Measurements from ENCODE around the gene JAKMIP2. TPM values are rescaled to one million over a fixed set of nuclear protein-coding genes. Genes with fewer than 3 reads are reported as not detected.

JAKMIP2 gene
- total RNA-seq, 1 donor from 2014 or later, result 2.0 TPM

GRCh38 chr5:147690595-147690994 is 91.9 kb downstream of the JAKMIP2 start:
- TF ChIP-seq, protein P1, sequence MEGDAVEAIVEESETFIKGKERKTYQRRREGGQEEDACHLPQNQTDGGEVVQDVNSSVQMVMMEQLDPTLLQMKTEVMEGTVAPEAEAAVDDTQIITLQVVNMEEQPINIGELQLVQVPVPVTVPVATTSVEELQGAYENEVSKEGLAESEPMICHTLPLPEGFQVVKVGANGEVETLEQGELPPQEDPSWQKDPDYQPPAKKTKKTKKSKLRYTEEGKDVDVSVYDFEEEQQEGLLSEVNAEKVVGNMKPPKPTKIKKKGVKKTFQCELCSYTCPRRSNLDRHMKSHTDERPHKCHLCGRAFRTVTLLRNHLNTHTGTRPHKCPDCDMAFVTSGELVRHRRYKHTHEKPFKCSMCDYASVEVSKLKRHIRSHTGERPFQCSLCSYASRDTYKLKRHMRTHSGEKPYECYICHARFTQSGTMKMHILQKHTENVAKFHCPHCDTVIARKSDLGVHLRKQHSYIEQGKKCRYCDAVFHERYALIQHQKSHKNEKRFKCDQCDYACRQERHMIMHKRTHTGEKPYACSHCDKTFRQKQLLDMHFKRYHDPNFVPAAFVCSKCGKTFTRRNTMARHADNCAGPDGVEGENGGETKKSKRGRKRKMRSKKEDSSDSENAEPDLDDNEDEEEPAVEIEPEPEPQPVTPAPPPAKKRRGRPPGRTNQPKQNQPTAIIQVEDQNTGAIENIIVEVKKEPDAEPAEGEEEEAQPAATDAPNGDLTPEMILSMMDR (IDR thresholded peaks at IDR 0.05), result no peak
- H3K4me3 Mint-ChIP-seq, result no peak overlapping the region
- H3K4me1 Mint-ChIP-seq, result no peaks in the 10 kb centered on the region
- H3K36me3 Mint-ChIP-seq (ENCODE audit: low read depth), result no peaks in the 10 kb centered on the region
- intact Hi-C loops (cut with micrococcal nuclease), result no loop called here
- CTCF ChIA-PET, result no interaction called here
- no peaks in the 10 kb centered on the region for H3K27me3 Mint-ChIP-seq
- POLR2A ChIA-PET, result no interaction called here
- no peak for DNase-seq
- no peak overlapping the region for H3K27ac Mint-ChIP-seq
- no peak for ATAC-seq (ENCODE audit: low read depth)
- no peaks in the 10 kb centered on the region for H3K9me3 Mint-ChIP-seq

DNA sequence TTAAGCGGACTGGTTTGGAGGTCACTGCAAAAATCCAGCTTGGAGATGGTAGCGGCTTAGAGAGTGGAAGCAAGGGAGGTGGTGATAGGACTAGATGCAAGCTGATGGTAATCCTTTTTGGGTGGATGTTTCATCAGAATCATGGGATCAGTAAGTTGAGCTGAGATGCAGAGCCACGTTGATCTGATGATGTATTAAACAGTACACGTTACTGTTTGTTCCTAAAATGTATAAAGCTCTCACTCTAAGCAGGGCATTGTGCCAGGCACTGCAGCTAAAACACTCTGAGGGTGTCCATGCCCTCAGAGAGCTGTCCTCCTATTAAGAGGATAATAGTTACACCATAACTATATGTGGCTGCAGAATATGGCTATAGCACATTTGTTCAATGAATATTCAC is 93.1 kb downstream of the JAKMIP2 start:
- Mint-ChIP-seq H3K27me3 (no peaks in the 10 kb centered on the region), H3K9me3 (no peaks in the 10 kb centered on the region), H3K27ac (no peak overlapping the region), H3K4me1 (no peaks in the 10 kb centered on the region), H3K4me3 (no peak overlapping the region), H3K36me3 (ENCODE audit: low read depth) (no peaks in the 10 kb centered on the region)
- TF ChIP-seq, protein P1 (IDR thresholded peaks at IDR 0.05), result no peak
- ChIA-PET POLR2A (no interaction called here), CTCF (no interaction called here)
- ATAC-seq (ENCODE audit: low read depth), result no peak
- intact Hi-C loops (cut with micrococcal nuclease), result no loop called here
- no peak for DNase-seq

GRCh38 chr5:147688656-147689356 is 93.7 kb downstream of the JAKMIP2 start:
- Mint-ChIP-seq H3K4me3 (no peak overlapping the region), H3K36me3 (ENCODE audit: low read depth) (no peaks in the 10 kb centered on the region)
- intact Hi-C loops (cut with micrococcal nuclease), result no loop called here

GRCh38 chr5:147687118-147687517 is 95.4 kb downstream of the JAKMIP2 start:
- POLR2A ChIA-PET, result no interaction called here
- intact Hi-C loops (cut with micrococcal nuclease), result no loop called here
- Mint-ChIP-seq H3K9me3 (no peaks in the 10 kb centered on the region), H3K36me3 (ENCODE audit: low read depth) (no peaks in the 10 kb centered on the region), H3K27ac (no peak overlapping the region), H3K4me3 (no peak overlapping the region), H3K4me1 (no peaks in the 10 kb centered on the region), H3K27me3 (no peaks in the 10 kb centered on the region)
- DNase-seq (no peak), ATAC-seq (ENCODE audit: low read depth) (no peak)
- TF ChIP-seq, protein P1 (IDR thresholded peaks at IDR 0.05), result no peak
- CTCF ChIA-PET, result no interaction called here

More at GRCh38 chr5:147688656-147689356, 93.7 kb downstream of the JAKMIP2 start:
- ChIA-PET CTCF (no interaction called here), POLR2A (no interaction called here)
- no peaks in the 10 kb centered on the region for H3K27me3 Mint-ChIP-seq
- no peak for DNase-seq
- TF ChIP-seq, protein P1 (IDR thresholded peaks at IDR 0.05), result no peak
- H3K4me1 Mint-ChIP-seq, result no peaks in the 10 kb centered on the region
- H3K9me3 Mint-ChIP-seq, result no peaks in the 10 kb centered on the region
- no peak for ATAC-seq (ENCODE audit: low read depth)
- H3K27ac Mint-ChIP-seq, result no peak overlapping the region

DNA sequence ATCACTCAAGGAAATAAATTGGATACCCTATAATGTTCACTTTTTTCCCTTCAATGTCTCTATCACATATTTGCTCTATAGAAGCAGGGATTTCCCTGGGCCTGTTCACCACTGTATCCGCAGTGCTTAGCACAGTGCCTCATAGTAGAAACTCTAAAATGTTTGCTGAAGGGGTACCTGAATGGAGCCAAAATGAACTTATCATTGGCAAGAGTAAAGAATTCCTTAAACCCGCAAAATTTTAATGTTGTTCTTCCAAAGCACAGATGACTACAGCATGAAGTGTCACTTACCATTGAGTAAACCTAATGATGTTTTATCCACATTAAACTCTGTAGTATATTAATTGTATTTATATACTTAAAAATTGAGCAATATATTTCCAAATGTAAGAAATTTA is 96.1 kb downstream of the JAKMIP2 start:
- H3K36me3 Mint-ChIP-seq (ENCODE audit: low read depth), result no peaks in the 10 kb centered on the region
- no peak overlapping the region for H3K27ac Mint-ChIP-seq
- no peak overlapping the region for H3K4me3 Mint-ChIP-seq
- no peaks in the 10 kb centered on the region for H3K27me3 Mint-ChIP-seq
- H3K9me3 Mint-ChIP-seq, result no peaks in the 10 kb centered on the region
- TF ChIP-seq, protein P1 (IDR thresholded peaks at IDR 0.05), result no peak
- intact Hi-C loops (cut with micrococcal nuclease), result no loop called here
- ATAC-seq (ENCODE audit: low read depth) (no peak), DNase-seq (no peak)
- CTCF ChIA-PET, result no interaction called here
- no peaks in the 10 kb centered on the region for H3K4me1 Mint-ChIP-seq
- POLR2A ChIA-PET, result no interaction called here

All from activated B cell treated with CpG ODN at 0.5 μM for 24 hours (primary cell).